Measurements from ENCODE around the gene LGALS7B. TPM values are rescaled to one million over a fixed set of nuclear protein-coding genes. Genes with fewer than 3 reads are reported as not detected.

Gene LGALS7B
- polyA plus RNA-seq (2011; rRNA removed) (not detected in 2 replicates), polyA minus RNA-seq (2011; rRNA and poly(A)+ RNA removed) (not detected in 2 replicates)

DNA sequence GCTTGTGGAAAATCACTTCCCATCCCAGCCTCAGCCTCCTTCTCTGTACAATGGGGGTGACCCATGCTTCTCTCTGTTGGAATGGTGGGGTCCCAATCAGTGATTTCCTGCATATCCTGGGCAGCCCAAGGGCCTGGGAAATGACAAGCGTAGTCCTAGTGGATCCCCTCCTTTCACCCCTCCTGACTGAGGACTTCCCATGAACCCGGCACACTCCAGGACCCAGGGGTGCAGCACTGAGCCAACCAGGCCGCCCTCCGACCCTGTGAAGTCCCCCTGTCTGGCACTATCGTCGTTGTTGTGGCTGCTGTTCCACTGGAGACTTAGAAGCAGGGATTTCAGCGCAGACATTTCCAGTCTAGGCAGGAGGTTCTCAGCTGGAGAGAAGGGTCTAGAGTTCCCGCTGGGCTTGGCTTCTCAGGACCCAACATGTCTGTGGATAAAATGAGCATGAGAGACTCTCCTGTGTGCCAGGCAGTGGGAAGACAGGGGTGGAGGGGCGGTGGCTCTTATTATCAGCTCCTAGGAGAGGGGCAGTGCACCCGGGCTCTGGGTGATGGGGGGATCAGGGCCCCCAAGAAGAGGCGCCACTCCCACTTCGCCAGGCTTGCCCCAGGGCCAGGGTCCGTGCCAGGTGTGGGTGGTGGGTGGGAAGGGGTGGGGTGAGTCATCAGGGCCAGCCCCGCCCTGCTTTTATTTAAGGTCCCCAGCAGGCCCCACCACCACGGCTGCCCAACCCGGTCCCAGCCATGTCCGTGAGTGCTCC lies at the start of gene LGALS7B:
LGALS7B (plus strand) TSS at position 723 of the 766 bp plus-strand sequence; CDS start at position 750, 27 bp downstream.
- H3K36me3 ChIP-seq (ENCODE audit: control insufficient read depth, insufficient read depth, low read length) = no peaks in the 10 kb centered on the region
- DNase-seq (ENCODE audit: low read depth) = no peak
- ChIA-PET CTCF (no interaction called here), POLR2A (no interaction called here)
- no peak within 1 kb of the TSS for H3K4me3 ChIP-seq (ENCODE audit: low read depth, low read length)
- TF ChIP-seq, protein P1, sequence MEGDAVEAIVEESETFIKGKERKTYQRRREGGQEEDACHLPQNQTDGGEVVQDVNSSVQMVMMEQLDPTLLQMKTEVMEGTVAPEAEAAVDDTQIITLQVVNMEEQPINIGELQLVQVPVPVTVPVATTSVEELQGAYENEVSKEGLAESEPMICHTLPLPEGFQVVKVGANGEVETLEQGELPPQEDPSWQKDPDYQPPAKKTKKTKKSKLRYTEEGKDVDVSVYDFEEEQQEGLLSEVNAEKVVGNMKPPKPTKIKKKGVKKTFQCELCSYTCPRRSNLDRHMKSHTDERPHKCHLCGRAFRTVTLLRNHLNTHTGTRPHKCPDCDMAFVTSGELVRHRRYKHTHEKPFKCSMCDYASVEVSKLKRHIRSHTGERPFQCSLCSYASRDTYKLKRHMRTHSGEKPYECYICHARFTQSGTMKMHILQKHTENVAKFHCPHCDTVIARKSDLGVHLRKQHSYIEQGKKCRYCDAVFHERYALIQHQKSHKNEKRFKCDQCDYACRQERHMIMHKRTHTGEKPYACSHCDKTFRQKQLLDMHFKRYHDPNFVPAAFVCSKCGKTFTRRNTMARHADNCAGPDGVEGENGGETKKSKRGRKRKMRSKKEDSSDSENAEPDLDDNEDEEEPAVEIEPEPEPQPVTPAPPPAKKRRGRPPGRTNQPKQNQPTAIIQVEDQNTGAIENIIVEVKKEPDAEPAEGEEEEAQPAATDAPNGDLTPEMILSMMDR (IDR thresholded peaks at IDR 0.05; ENCODE audit: insufficient read depth, low read depth, low read length) = no peak
- H3K27me3 ChIP-seq (ENCODE audit: control insufficient read depth, insufficient read depth, low read length) = no peaks in the 10 kb centered on the region

DNA sequence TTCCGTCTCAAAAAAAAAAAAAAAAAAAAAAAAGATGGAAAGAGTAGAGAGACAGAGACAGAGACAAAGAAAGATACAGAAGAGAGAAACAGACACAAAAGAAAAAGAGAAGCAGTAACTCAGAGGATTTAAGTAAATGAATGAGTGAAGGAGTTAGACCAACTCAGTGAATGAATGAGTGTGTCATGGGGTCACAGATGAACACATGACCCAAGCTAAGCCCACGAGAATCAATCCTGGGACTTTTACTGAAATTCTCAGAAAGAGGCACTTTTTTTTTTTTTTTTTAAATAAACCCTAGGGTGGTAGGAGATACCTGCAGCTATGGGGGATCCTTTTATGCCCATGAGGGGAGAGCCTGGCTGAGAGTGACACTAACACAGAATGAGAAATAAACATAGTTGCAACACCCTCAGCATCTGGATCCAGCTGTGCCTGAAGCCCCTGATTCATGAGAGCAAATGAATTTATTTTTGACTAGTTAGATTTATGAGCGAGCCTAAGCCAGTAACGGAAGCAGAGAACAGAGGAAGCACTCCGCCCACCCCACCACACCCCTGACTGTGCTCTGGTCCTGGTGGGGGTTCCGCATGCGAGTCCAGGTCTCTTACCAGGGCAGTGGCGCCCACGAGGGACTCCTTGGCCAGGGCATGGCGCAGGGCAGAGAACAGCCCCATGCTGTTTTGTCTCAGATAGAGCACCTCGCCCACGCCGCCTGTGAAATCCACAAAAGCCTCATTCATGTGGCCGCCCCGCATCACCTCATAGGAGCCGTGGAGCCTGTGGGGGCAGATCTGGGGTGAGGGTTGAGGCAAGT lies 49.4 kb upstream of the LGALS7B start:
- Histone ChIP-seq H3K27me3 (ENCODE audit: control insufficient read depth, insufficient read depth, low read length) (no peaks in the 10 kb centered on the region), H3K4me3 (ENCODE audit: low read depth, low read length) (no peak overlapping the region), H3K36me3 (ENCODE audit: control insufficient read depth, insufficient read depth, low read length) (no peaks in the 10 kb centered on the region)
- TF ChIP-seq, protein P1 (IDR thresholded peaks at IDR 0.05; ENCODE audit: insufficient read depth, low read depth, low read length) = no peak
- ChIA-PET POLR2A (no interaction called here), CTCF (interaction anchor here (0.7 to 1.3 kb wide), 2 partner anchors 10 to 30 kb away, joined by 3 to 4 read pairs; no protein-coding TSS in a partner anchor)
- no peak for DNase-seq (ENCODE audit: low read depth)

DNA sequence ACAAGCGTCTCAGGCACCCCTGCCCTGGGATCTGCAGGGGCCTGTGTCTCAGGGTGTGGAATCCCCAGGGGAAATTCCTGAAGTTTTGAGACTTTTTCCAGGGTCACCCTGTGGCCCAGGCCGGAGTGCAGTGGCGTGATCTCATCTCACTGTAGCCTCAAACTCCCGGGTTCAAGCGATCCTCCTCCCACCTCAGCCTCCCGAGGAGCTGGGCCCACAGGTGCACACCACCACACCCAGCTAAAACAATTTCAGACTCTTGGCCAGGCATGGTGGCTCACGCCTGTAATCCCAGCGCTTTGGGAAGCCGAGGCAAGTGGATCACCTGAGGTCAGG lies 48.8 kb upstream of the LGALS7B start:
- CTCF ChIA-PET = interaction anchor here (1.3 kb wide), 1 partner anchor 30 kb away, joined by 3 read pairs; no protein-coding TSS in a partner anchor
- H3K4me3 ChIP-seq (ENCODE audit: low read depth, low read length) = no peak overlapping the region

DNA sequence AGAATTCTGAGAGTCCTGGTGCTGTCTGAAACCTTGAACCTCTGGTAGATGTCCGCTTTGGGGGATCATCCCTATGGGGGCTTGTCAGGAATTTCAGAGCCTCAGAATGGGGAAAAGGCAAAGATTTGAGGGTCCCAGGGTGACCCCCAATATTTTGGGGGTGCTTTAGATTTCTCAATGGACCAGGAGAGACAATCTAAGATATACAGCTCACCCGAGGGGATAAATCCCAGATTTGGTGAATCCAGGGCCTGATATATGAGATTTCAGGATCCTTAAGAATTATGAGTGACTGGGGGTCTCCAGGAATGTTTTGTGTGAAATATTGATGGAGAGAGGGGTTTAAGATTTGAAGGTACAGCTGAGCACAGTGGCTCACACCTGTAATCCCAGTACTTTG lies 48.1 kb upstream of the LGALS7B start:
- no peak for DNase-seq (ENCODE audit: low read depth)
- CTCF ChIA-PET = interaction anchor here (0.9 to 1.3 kb wide), 2 partner anchors 29 to 338 kb away, joined by 3 read pairs; partner anchors contain the start of gene FAM98C
- POLR2A ChIA-PET = interaction anchor here (0.7 kb wide), 1 partner anchor 10 kb away, joined by 6 read pairs; no protein-coding TSS in a partner anchor

More for the DNA sequence above, 48.8 kb upstream of the LGALS7B start:
- no peak for DNase-seq (ENCODE audit: low read depth)
- H3K27me3 ChIP-seq (ENCODE audit: control insufficient read depth, insufficient read depth, low read length) = no peaks in the 10 kb centered on the region
- POLR2A ChIA-PET = no interaction called here
- TF ChIP-seq, protein P1 (IDR thresholded peaks at IDR 0.05; ENCODE audit: insufficient read depth, low read depth, low read length) = no peak
- H3K36me3 ChIP-seq (ENCODE audit: control insufficient read depth, insufficient read depth, low read length) = no peaks in the 10 kb centered on the region

More for the DNA sequence above, 48.1 kb upstream of the LGALS7B start:
- no peaks in the 10 kb centered on the region for H3K36me3 ChIP-seq (ENCODE audit: control insufficient read depth, insufficient read depth, low read length)
- TF ChIP-seq, protein P1 (IDR thresholded peaks at IDR 0.05; ENCODE audit: insufficient read depth, low read depth, low read length) = no peak
- H3K27me3 ChIP-seq (ENCODE audit: control insufficient read depth, insufficient read depth, low read length) = no peaks in the 10 kb centered on the region
- no peak overlapping the region for H3K4me3 ChIP-seq (ENCODE audit: low read depth, low read length)

All from BJ (cell line).